Measurements from ENCODE around the gene OTUB2.

DNA sequence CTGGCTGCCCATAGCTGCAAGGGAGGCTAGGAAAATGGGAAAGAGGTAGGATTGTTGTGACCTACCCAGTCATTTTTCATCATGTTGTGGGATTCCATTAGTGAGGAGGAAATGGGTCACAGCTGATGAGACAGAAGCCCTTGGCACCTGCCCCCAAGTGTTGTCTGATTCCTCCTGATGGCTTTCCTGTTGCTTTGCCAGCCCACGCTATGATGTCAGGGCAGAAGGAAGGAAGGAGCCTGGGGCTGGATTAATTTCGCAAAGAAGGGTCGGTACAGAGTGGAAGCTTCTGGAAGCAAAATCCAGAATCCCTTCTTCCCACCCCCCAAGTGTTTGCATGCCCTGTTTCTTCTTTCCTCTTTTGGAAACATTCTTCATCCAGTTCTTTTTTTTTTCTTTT lies 8.7 kb downstream of the OTUB2 start:
- TF ChIP-seq, protein P1, sequence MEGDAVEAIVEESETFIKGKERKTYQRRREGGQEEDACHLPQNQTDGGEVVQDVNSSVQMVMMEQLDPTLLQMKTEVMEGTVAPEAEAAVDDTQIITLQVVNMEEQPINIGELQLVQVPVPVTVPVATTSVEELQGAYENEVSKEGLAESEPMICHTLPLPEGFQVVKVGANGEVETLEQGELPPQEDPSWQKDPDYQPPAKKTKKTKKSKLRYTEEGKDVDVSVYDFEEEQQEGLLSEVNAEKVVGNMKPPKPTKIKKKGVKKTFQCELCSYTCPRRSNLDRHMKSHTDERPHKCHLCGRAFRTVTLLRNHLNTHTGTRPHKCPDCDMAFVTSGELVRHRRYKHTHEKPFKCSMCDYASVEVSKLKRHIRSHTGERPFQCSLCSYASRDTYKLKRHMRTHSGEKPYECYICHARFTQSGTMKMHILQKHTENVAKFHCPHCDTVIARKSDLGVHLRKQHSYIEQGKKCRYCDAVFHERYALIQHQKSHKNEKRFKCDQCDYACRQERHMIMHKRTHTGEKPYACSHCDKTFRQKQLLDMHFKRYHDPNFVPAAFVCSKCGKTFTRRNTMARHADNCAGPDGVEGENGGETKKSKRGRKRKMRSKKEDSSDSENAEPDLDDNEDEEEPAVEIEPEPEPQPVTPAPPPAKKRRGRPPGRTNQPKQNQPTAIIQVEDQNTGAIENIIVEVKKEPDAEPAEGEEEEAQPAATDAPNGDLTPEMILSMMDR (IDR thresholded peaks at IDR 0.05): no peak
- TF ChIP-seq TCF7L2 (IDR thresholded peaks at IDR 0.05; ENCODE audit: low read depth, low read length): no peak
